LoVo (cell line): Measurements from ENCODE around the gene ASIC4.

ENCODE experiments used
- DNase-seq: peaks from one replicate; pipeline ENCODE4 v3.0.0-alpha.2; 2016; ENCODE audit warnings: low spot score

ASIC4 gene

GRCh38 chr2:219498280-219499057, 15.8 kb upstream of the ASIC4 start, which contains the start of gene GMPPA:
TSS of gene GMPPA (plus strand) at chr2:219498891. CDS start at chr2:219499976, 1,085 bp downstream.
- peak; percentile 98 for DNase-seq

GRCh38 chr2:219499058-219499307, 15.3 kb upstream of the ASIC4 start:
- no peak for DNase-seq

GRCh38 chr2:219499555-219499954, 14.7 kb upstream of the ASIC4 start:
- no peak for DNase-seq

GRCh38 chr2:219500135-219500534, 14.1 kb upstream of the ASIC4 start:
- DNase-seq = no peak

- no peak for DNase-seq
These were observed 12.4 kb upstream of the ASIC4 start for GRCh38 chr2:219501849-219502248.

GRCh38 chr2:219502618-219503017, 11.7 kb upstream of the ASIC4 start:
- no peak for DNase-seq

GRCh38 chr2:219505585-219505984, 8.7 kb upstream of the ASIC4 start:
- DNase-seq = no peak

GRCh38 chr2:219506153-219506801, 8.0 kb upstream of the ASIC4 start:
- no peak for DNase-seq

- DNase-seq = no peak
These were observed 7.3 kb upstream of the ASIC4 start for GRCh38 chr2:219506802-219507526.

- no peak for DNase-seq
These were observed 6.5 kb upstream of the ASIC4 start for GRCh38 chr2:219507581-219508443.

- DNase-seq = no peak
These were observed 5.9 kb upstream of the ASIC4 start for GRCh38 chr2:219508444-219508734.

GRCh38 chr2:219508971-219509779, 5.1 kb upstream of the ASIC4 start:
- DNase-seq = no peak

- DNase-seq = no peak
These were observed 4.3 kb upstream of the ASIC4 start for GRCh38 chr2:219509780-219510511.

GRCh38 chr2:219510512-219511135, 3.7 kb upstream of the ASIC4 start:
- no peak for DNase-seq

- no peak for DNase-seq
These were observed 2.5 kb upstream of the ASIC4 start for GRCh38 chr2:219511547-219512325.

- no peak for DNase-seq
These were observed 1.6 kb upstream of the ASIC4 start for GRCh38 chr2:219512524-219513216.

- no peak for DNase-seq
These were observed 495 bp upstream of the ASIC4 start for GRCh38 chr2:219513787-219514186.

GRCh38 chr2:219514836-219515235, 554 bp downstream of the ASIC4 start:
- DNase-seq = no peak
